Measurements from ENCODE around the gene SBK1.
"Not testable (repeated sequence)": the region's sequence is repeated elsewhere in the genome, so short reads cannot be mapped to it uniquely, and the experiment has no call there.

Gene SBK1

DNA sequence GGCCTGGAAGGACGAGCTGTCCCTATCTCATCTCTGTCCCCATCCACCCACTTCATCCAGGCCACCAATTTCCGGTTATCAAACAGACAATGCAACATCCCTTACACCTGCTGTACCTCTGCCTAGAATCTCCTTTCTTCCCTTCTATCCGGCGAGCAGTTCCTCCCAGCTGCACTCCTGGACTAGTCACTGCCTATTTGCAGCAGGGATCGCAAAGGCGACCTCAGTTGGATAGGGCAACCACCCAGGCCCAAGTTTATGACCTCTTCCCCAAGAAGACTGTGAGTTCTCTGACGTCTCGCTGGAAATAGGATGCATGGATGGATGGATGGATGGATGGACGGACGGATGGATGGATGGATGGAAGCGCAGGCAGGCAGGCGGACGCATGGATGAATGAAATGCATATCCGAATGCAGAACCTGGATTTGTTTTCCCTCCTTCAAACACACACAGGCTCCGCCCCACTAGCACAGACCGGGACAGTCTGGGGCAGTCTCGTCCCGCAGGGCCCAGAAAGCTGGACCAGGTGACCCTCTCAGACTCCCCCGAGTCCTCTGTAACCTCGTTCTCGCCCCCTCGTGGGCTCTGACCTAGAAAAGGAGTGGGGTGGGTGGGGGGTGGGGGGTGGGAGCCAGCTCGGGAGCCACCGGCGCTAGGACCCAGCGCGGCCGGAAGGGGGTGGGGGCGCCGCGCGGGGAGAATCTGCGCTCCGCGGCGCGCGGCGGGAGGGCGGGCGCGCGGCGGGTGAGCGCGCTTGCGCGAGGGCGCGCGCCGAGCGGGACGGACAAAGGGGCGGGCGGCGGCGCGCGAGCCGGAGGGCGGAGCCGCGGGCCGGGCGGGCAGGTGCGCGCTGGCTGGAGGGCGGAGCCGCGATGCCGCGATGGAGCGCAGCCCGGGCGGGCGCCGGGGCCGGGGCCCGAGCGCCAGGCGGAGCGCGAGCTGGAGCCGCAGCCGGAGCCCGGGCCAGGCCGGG, at the start of gene SBK1:
Gene SBK1 (plus strand): TSS at position 875 of the 976 bp plus-strand sequence. CDS start 24,867 bp downstream, outside the sequence.
- peak; percentile 95 for DNase-seq

DNA sequence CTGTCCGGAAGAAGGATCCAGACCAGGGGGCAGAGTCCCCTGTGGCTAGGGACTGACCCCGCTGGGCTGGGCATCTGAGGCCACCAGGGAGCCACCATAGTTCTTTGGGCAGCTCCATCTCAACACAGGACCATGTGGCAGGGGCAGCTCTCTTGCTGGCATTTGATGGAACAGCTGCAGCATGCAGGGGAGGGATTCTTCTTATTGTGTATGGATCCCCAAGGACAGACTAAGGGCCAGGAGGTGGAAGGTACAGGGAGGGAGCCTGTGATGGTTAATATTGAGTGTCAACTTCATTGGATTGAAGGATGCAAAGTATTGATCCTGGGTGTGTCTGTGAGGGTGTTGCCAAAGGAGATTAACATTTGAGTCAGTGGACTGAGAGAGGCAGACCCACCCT, 42.8 kb upstream of the SBK1 start:
- not testable (repeated sequence) for DNase-seq

DNA sequence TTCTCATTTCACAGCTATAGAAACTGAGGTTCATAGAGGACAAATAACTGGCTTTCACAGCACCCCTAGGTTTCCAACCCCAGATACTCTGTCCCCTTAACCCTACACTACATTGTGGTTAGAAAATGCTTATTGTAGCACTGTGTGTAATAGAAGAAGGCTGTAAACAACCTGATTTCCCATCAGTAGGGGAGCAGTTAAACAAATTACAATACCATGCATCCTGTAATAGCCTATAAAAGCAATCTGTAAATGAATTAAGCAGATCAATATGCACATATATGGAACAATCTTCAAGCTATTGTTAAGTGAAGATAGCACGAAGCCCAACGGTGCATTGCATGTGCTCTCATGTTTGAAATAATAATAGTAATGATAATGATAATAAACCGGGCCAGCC, 41.3 kb upstream of the SBK1 start:
- no peak for DNase-seq

DNA sequence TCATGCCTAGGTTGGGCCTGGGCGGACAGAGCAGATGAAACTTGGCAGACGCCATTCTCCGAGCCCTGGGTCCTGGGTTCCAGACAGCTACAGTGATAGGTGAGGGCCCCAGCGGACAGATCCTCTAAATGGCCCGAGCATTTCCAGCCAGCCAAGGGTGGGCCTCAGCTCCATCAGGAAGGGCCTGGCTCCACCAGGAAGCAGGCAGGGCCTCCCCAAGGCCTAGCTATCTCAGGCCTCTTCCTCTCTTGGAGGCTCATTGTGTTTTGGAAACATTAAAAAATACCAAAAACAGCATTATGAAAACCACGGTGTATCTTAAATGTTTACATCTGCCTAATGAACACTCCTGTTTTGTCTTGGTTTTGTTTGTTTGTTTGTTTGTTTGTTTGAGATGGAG, 38.2 kb upstream of the SBK1 start:
- no peak for DNase-seq

DNA sequence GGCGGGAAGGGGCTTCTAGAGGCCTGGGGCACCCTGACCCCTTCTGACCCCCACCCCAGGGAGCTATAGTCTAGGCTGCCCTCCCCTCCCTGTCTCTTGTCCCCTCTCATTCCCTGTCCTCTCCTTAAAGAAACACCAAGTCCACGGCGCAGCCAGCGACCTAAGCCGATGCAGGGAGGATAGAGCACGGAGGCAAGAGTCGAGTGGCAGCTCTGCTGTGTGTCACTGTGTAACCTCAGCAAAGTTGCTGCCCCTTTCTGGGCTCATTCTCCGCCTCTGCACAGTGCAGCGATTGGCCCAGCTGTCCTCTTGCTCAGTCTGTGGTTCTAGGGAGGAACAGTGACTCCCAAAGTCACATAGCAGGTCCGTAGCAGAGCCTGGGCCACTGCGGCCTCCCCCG, 36.5 kb upstream of the SBK1 start:
- no peak for DNase-seq

DNA sequence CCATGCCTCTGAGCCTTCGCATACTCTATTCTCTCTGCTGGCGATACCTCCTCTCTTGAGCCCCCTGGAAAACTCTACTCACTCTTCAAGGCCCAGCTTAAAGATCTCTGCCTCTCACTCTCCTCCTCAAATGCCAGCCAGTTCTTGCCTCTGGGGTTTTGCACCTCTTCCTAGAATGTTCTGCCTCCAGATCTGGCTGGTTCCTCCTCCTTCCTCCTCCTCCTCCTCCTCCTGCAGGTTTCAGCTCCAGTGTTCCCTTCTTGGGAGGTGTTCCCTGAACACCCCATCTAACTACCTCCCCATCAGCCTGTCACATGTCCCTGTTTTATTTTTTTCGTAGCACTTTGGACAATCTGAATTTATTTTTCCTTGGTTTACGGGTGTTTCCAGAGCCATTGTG, 35.1 kb upstream of the SBK1 start:
- no peak for DNase-seq

DNA sequence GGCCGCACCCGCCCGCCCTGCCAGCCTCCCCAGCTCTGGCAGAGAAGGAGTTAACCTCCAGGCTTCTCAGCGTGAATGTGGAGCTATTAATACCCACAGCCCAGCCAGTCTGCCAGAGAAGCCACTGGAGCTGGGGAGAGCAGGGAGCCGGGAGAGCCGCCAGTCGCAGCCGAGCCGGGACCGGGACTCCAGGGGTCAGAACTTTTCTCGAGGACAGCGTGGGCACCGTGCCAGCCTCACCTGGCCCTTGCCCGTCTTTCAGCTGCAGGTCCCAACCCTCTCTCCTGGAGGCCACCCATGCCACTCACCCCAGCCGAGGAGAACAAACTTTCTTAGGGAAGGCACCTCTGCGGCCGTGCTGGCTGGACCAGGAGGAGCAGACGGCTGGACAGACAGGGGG, 33.8 kb upstream of the SBK1 start:
- peak; percentile 28 for DNase-seq

DNA sequence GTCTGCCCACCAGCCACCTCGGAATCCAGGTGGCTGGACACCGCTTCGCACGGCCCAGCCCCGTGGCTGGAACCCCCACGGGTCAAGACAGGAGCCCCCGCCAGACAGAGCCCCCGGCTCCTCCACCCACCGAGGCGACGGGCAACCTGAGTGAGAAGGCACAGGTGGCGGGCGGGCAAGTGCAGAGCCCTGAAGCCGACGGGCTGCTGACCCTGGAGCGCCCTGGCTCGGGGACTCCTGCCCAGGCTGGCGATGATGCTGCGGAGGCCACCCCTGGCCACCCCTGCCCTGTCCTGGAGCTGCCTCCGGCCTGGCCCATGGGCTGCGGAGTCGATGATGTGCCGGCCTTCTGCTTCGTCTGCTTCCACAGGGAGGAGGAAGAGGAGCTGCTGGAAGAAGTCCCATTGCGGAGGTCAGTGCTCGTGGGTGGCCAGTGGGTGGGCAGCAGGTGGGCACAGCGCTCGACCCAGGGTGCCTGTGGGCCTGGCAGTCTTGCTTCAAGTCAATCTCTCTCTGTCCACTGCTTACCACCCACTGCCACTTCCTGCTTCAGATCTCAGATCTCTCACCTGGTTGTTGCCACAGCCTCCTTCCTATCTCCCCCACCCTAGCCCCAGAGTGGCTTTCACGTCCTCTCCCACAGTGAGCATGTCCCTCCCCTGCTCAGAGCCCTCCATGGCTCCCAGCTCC, 33.1 kb upstream of the SBK1 start:
- no peak for DNase-seq

DNA sequence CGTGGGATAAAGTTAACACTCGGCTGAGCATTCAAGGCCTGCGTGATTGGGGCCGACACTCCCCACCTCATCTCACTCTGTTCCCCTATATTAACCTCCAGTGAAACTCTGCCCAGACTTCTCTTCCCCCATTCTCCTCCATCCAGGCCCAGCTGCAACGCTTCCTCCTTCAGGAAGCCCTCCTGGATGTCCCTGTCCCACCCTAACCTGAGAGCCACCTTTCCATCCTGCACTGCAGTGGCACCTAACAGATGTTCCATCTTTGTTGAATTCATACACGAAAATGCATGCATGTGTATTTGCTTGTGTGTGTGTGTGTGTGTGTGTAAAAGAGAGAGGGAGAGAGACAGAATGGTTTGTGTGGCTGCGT, 32.6 kb upstream of the SBK1 start:
- DNase-seq: no peak

DNA sequence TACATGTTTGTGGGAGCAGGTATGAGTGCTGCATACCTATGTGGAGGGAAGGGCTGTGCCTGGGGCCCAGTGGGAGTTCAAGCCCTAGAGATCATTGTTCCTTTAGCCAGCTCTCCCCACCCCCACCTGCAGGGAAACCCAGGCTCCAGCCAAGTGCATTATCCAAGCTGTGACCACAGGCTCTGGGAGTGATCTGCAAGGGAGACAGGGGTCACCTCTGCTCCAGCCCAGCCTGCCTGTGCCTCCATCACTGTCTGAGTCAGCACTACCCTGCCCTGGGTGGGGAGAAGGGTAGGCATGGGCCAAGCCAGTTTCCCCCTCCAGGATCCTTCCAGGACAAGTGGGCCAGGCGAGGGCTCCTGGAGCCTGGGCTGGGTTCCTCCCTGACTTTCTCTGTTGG, 32.1 kb upstream of the SBK1 start:
- no peak for DNase-seq

DNA sequence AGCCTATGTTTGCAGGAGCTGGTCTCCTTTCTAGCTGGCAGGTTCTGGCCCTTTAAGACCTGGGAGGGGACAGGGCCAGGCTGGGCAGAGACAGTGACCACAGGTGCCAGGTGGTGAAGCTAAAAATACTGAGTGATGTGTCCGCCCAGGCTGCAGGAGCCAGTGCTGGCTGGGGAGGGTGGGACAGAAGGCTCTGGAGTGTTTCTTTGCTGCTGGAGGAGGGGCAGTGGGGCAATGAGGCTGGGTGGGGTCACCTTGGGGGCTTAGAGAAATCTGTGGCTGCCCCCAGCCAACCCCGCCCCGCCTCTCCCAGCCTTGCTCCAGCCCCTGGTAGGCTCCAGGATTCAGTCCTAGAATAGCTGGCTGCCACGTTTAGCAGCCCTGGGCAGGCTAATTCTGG, 30.4 kb upstream of the SBK1 start:
- DNase-seq: peak; percentile 22

DNA sequence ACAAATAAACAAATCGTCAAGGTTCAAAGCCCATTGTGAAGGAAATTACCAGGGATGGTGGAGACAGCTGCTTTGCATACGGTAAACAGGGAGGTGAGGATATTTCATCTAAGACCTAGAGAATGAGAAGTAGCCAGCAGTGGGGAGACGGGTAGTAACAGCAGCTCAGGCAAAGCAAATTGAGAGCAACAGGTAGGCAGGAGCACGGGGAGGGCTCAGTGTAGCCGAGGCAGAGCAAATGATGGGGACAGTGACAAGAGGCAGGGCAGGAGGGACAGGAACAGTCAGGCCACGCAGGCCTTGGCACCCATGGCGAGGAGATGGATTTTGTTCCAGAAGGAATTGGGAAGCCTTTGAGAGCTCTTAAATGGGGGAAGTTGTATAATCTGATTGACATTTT, 29.0 kb upstream of the SBK1 start:
- no peak for DNase-seq

DNA sequence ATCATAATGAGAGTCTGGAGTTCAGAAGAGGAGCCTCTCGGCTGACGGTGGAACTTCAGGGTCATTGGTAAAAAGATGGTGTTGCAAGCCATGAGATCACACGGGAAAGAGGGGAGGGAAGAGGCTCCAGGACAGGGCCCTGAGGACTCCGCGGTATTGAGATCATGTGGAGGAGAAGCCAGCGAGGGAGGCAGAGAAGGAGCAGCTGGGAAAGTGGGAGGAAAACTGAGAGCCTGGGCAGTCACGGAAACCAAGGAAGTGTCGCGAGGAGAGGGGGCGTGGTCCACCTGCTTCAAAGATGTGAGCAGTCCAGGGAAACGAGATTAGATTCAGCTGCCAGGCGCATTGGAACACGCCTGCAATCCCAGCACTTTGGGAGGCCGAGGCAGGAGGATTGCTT, 27.7 kb upstream of the SBK1 start:
- peak; percentile 47 for DNase-seq

DNA sequence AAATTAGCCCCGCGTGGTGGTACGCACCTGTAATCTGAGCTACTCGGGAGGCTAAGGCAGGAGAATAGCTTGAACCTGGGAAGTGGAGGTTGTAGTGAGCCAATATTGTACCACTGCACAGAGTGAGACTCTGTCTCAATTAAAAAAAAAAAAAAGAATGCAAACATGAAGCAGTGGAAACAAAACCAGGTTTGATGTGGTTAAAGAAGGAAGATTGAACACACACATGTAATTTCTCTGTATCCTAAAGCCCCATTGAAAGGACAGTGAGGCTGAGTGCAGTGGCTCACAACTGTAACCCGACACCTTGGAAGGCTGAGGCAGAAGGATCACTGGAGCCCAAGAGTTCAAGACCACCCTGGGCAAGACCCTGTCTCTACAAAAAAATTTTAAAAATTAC, 26.5 kb upstream of the SBK1 start:
- DNase-seq: no peak

DNA sequence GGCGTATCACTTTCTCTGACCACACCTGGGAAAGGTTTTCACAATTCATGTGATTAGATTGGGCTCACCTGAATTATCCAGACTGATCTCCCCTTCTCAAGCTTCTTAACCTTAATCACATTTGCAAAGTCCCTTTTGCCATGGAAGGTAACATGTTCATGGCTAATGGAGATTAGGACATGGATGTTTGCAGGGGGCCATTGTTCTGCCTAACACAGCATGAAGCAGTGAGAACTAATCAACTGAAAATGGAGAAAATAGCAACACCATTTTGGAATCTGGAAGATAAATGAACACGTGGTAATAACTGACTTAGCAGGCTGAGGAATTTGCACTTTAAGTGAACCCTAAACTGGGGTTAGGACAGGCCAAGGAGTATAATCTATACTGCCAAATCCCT, 25.0 kb upstream of the SBK1 start:
- DNase-seq: no peak

DNA sequence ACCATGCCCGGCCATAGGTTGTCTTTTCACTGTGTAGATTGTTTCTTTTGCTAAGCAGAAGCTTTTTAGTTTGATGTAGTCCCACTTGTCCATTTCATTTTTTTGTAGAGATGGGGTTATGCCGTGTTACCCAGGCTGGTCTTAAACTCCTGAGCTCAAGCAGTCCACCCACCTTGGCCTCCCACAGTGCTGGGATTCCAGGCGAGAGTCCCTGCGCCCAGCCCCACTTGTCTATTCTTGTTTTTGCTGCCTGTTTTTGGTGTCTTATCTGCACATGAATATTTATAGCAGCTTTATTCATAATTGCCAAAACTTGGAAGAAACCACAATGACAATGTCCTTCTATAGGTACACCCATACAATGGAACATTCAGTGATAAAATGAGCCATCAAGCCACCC, 18.8 kb upstream of the SBK1 start:
- DNase-seq: no peak

DNA sequence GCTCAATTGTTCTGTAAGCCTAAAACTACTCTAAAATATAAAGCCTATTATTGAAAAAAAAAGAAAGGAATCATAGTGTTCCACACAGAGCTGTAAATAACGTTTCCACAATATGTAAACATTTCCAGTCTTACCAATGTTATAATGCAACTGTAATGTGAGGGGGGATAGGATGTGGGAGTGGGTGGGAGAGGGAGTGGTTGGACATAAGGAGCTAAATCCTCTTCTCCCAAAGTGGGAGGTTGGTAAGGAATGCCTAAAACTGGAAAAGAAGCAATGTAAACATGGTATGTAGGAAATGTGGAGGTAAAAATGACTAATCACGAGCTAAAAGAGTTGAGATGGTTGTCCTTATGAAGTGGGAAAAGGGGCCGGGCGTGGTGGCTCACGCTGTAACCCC, 17.6 kb upstream of the SBK1 start:
- no peak for DNase-seq

DNA sequence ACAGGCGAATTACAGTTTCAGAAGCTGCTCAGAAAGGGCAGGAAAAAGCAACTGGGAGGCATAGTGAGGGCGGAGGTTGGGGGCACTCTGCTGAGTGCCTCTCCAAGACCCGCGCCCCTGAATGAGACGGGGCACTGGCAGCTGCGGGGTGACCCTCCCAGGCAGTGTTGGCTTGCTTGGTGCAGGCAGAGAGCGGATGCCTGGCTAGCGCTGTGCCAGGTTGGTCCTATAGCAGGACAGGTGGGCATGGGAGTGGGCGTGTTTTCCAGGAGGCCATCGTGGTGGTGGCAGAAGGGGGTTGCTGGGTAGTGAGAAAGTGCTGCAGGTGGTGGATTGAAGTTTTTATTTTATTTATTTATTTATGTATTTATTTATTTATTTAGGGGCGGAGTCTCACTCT, 16.0 kb upstream of the SBK1 start:
- no peak for DNase-seq

DNA sequence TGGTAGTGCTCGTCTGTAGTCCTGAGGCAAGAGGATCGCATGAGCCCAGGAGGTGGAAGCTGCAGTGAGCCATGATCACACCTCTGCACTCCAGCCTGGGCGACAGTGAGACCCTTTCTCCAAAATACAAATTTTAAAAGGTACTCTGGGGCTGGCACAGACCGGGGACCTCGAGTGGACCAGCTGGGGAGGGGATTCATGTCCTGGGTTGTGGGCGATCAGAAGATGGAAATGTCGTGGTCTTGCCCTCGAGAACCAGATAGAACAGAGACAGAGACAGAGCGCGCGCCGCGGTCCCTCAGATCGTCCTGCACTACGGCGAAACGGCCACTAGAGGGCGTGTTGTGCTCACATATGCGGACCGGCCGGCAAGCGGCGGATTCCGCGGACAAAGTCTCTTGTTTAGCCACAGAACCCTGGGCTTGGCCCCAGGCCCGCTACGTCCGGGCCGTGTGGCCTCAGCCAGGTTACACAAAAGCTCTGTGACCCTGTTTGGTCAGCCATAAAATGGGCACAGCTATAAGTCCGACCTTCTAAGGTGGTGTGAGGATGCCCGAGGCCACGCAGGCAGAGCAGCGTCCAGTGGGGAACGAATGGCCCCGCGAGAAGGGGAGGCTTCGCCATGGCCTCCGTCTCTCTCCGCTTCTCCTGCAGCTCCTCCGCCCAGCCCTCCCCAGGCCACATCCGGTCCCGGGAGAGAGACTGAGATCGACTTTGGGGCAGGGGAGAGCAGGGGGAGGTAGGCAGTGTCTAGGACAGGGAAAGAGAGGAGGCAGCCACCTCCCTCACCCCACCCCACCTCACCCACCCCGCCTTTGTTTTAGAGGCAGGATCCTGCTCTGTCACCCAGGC, 14.6 kb upstream of the SBK1 start:
- peak; percentile 86 for DNase-seq

DNA sequence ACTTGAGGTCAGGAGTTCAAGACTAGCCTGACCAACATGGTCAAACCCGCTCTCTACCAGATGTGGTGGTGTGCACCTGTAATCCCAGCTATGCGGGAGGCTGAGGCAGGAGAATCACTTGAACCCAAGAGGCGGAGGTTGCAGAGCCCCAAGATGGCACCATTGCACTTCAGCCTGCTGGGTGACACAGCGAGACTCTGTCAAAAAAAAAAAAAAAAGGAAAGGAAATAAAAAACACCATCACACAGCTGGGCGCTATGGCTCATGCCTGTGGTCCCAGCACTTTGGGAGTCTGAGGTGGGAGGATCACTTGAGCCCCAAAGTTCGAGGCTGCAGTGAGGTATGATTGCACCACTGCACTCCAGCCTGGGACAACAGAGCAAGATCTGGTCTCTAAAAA, 13.3 kb upstream of the SBK1 start:
- DNase-seq: no peak

DNA sequence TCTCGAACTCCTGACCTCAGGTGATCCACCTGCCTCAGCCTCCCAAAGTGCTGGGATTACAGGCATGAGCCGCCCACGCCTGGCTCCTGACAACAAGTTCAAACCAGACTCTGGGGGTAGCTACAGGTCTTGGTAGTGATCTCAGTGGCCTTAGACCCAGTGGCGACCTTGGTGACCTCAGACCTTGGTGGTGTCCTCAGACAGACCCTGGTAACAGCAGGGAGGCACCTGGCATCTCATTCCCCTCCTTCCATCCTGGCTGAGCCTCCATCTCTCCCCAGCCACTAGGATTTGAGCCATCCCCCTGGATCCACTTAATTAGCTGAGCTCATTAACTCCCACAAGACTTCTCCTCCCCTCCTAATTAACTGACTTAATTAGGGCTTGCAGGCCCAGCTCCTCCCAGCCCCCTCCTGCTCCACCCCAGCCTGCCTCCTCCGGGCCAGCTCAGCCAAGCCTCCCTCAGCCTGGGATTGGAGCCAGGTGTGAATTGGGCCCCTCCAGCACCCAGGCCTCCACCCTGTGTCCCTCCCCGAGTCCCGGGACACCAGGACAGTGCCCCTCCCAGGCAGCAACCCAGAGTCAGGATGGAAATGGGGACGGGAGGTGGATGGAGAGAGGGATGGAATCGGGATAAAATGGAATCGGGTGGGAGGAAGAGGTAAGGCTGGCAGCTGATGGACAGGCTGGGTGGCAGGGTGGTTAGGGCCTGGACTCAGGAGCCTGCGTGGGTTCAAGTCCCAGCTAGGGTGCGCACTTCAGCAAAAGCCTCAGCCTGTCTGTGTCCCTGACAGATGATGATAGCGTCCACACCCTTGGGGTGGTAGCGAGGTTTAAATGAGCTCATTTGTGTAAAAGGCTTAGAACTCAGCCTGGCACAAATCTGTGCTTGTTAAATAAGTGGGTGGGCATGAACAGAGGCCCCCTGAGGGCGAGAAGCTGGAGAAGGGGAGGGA, 11.2 kb upstream of the SBK1 start:
- DNase-seq: peak; percentile 89

DNA sequence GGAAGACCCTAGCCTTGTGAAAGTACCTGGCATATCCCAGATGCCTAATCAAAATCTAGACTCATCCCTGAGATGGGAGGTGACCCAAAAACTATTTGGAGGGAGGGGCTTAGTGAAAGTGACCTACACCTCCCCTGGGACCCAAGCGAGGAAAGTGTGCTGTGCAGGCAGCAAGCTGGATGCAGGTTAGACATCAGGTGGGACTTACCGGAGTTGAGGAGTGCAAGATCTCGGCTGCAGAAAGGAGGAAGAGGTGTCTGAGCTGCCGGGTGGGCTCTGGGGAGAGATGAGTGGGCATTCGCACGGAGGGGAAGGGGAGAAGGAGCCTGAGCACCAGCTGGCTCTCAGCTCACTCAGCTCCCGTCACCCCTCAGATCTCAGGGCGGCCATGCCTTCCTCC, 10.3 kb upstream of the SBK1 start:
- DNase-seq: peak; percentile 12
